Spleen (tissue), 11 donors: ENCODE data around the gene C1QTNF5. TPM values are rescaled to one million over a fixed set of nuclear protein-coding genes. Genes with fewer than 3 reads are reported as not detected.

Experiments used
- DNase-seq: peaks from one replicate; pipeline ENCODE4 v3.0.0-alpha.2; 2020
- H3K27ac ChIP-seq, 8 donors: fragments of 200-600 bp; sonication (generic) in 7 of 8; 1 replicate in 4 of 8; 2 replicates in 4 of 8; pipeline versions ENCODE4 v1.5.0 to v1.8.0; 2016 to 2021; ENCODE audit warnings: inconsistent platforms in 4 of 8, mild to moderate bottlenecking in 4 of 8, moderate library complexity in 1 of 8
- H3K27me3 ChIP-seq, 7 donors: fragments of 200-600 bp; sonication (generic) in 6 of 7; replicated peaks in 1 of 7; 1 replicate in 4 of 7; 2 replicates in 3 of 7; pipeline versions ENCODE4 v1.5.0 to v1.8.0; 2016 to 2021; ENCODE audit warnings: inconsistent platforms in 3 of 7, mild to moderate bottlenecking in 1 of 7
- H3K36me3 ChIP-seq, 6 donors: fragments of 200-600 bp; sonication (generic) in 5 of 6; 1 replicate in 4 of 6; 2 replicates in 2 of 6; pipeline versions ENCODE4 v1.5.0 to v1.8.0; 2016 to 2021; ENCODE audit warnings: inconsistent platforms in 2 of 6
- H3K4me1 ChIP-seq, 6 donors: fragments of 200-600 bp; sonication (generic) in 5 of 6; 1 replicate in 3 of 6; 2 replicates in 3 of 6; pipeline versions ENCODE4 v1.5.0 to v1.8.0; 2016 to 2021; ENCODE audit warnings: inconsistent platforms in 3 of 6
- H3K4me3 ChIP-seq, 8 donors: fragments of 200-600 bp; sonication (generic) in 7 of 8; 1 replicate in 4 of 8; 2 replicates in 4 of 8; pipeline versions ENCODE4 v1.5.0 to v1.8.0; 2016 to 2021; ENCODE audit warnings: inconsistent platforms in 4 of 8, mild to moderate bottlenecking in 4 of 8, moderate library complexity in 2 of 8
- H3K9me3 ChIP-seq, 8 donors: fragments of 200-600 bp; sonication (generic) in 7 of 8; 1 replicate in 4 of 8; 2 replicates in 4 of 8; pipeline versions ENCODE4 v1.5.0 to v1.8.0; 2016 to 2021; ENCODE audit warnings: inconsistent platforms in 4 of 8
- CTCF ChIP-seq, 11 experiments: fragments of 200-600 bp in 7 of 11; fragments of 450-650 bp in 4 of 11; sonication (generic) in 4 of 11; IDR thresholded peaks in 8 of 11; conservative IDR thresholded peaks in 3 of 11; 1 replicate in 7 of 11; 2 replicates in 4 of 11; pipeline versions ENCODE4 v1.4.0 to v1.8.0; 2016 to 2021; ENCODE audit warnings: antibody characterized with exemption in 11 of 11, inconsistent platforms in 4 of 11, mild to moderate bottlenecking in 1 of 11
- POLR2A ChIP-seq, 3 donors: fragments of 450-650 bp; IDR thresholded peaks; one replicate each; pipeline ENCODE4 v1.5.1; 2017; ENCODE audit warnings: antibody characterized with exemption in 3 of 3, mild to moderate bottlenecking in 1 of 3
- POLR2AphosphoS5 ChIP-seq, 3 donors: sonication (generic); formaldehyde crosslinking; IDR thresholded peaks; one replicate each; pipeline ENCODE4 v1.5.1; 2017; ENCODE audit warnings: antibody characterized with exemption in 3 of 3
- WGBS, 5 donors: extraction: QIAGEN DNeasy Blood & Tissue Kit in 3 of 5; methylation state at CpG; one replicate each; pipeline versions ENCODE4 v1.1.5 to v1.1.7; 2013 to 2018; 5-methylcytosine and 5-hydroxymethylcytosine counted together
- intact Hi-C: fragments of 100-400 bp; cut with DNase I; formaldehyde crosslinking; loops from one replicate; pipeline ENCODE4 v1.15.0; 2023; ENCODE audit warnings: low total_unique reads
- polyA plus RNA-seq, 3 donors: library from polyadenylated mRNA; stranded (reverse); fragments of 200-250 nt; gene quantifications; one replicate each; pipeline ENCODE4 v1.2.1, GENCODE V29; 2013
- total RNA-seq, 7 donors: library from RNA; depleted of rRNA in 3 of 7; stranded (reverse); fragments of >200 nt in 3 of 7; fragmentation: NEBNext Ultra II Directional in 4 of 7; extraction: Animal tissue kit (Norgen Biotek cat#: 25700) in 4 of 7; gene quantifications; one replicate each; pipeline versions ENCODE4 v1.1.0 to v1.2.1, GENCODE V29; 2016 to 2021
- donor health status: healthy with polysubstance abuse.
- donor health status: DM: no; HTN: no; CAD: no; lungs with moderate emphysema.
- donor health status: DM: no; HTN: no; CAD: no.
- donor health status: Bipolar disorder and iron deficiency.
- donor health status: healthy.
- donor health status: DM: no; HTN: no; CAD: no.
- donor health status: DM: yes; HTN: yes; CAD: no.

The C1QTNF5 gene
- total and polyA plus RNA-seq, 10 donors: 10.3 to 55.0 (median 29.9) TPM

- Histone ChIP-seq H3K27ac (no peak overlapping the region), H3K27me3 (peaks cover 0 to 40% (median 3%) of the 10 kb centered on the region in 7 donors), H3K36me3 (no peaks in the 10 kb centered on the region), H3K9me3 (no peaks in the 10 kb centered on the region), H3K4me1 (peaks cover 12 to 58% (median 49%) of the 10 kb centered on the region in 6 donors), H3K4me3 (no peak overlapping the region)
- WGBS, 5 donors: 82 to 90% (median 86%) methylated on average over 18 to 20 of the region's 20 CpGs
- intact Hi-C loops: no loop called here
- TF ChIP-seq CTCF (IDR thresholded peaks at IDR 0.05 in 8 of 11, conservative IDR thresholded peaks at IDR 0.05 in 3 of 11): no peak
- no peak for TF ChIP-seq POLR2A (IDR thresholded peaks at IDR 0.05)
- TF ChIP-seq POLR2AphosphoS5 (IDR thresholded peaks at IDR 0.05): no peak
- no peak for DNase-seq
Measured at GRCh38 chr11:119322921-119323531, 17.7 kb downstream of the C1QTNF5 start.

GRCh38 chr11:119322360-119322739, 18.3 kb downstream of the C1QTNF5 start:
- WGBS, 5 donors: 56 to 74% (median 61%) methylated on average over 6 of the region's 6 CpGs
- TF ChIP-seq POLR2AphosphoS5 (IDR thresholded peaks at IDR 0.05) (no peak), CTCF (IDR thresholded peaks at IDR 0.05 in 8 of 11, conservative IDR thresholded peaks at IDR 0.05 in 3 of 11) (peak in 1 of 11 experiments; percentile 12)
- H3K4me3 ChIP-seq: peak overlapping the region in 1 of 8 donors; percentile 77
- peaks cover 12 to 65% (median 56%) of the 10 kb centered on the region in 6 donors for H3K4me1 ChIP-seq
- H3K9me3 ChIP-seq: no peaks in the 10 kb centered on the region
- H3K27ac ChIP-seq: peak overlapping the region in 1 of 8 donors; percentile 83
- H3K36me3 ChIP-seq: no peaks in the 10 kb centered on the region
- peaks cover 0 to 47% (median 7%) of the 10 kb centered on the region in 7 donors for H3K27me3 ChIP-seq
- DNase-seq: no peak
- intact Hi-C loops: no loop called here

- Histone ChIP-seq H3K4me3 (peak overlapping the region; percentile 35 to 77 (median 48)), H3K4me1 (peaks cover 19 to 78% (median 68%) of the 10 kb centered on the region in 6 donors), H3K27ac (peak overlapping the region; percentile 49 to 86 (median 80)), H3K27me3 (peaks cover 0 to 61% (median 19%) of the 10 kb centered on the region in 7 donors), H3K9me3 (no peaks in the 10 kb centered on the region), H3K36me3 (no peaks in the 10 kb centered on the region)
- TF ChIP-seq POLR2AphosphoS5 (IDR thresholded peaks at IDR 0.05) (peak; percentile 50 to 76 (median 75)), POLR2A (IDR thresholded peaks at IDR 0.05) (no peak), CTCF (IDR thresholded peaks at IDR 0.05 in 8 of 11, conservative IDR thresholded peaks at IDR 0.05 in 3 of 11) (no peak)
- 1 to 3% (median 2%) methylated on average over 22 to 60 of the region's 60 CpGs for WGBS, 5 donors
- peak; percentile 90 for DNase-seq
- intact Hi-C loops: no loop called here
Measured at GRCh38 chr11:119320776-119321524, 19.7 kb downstream of the C1QTNF5 start.

GRCh38 chr11:119320240-119320775, 20.4 kb downstream of the C1QTNF5 start:
- Histone ChIP-seq H3K36me3 (no peaks in the 10 kb centered on the region), H3K4me1 (peaks cover 21 to 85% (median 75%) of the 10 kb centered on the region in 6 donors), H3K4me3 (peak overlapping the region in 7 of 8 donors; percentile 36 to 77 (median 49)), H3K9me3 (no peaks in the 10 kb centered on the region), H3K27ac (peak overlapping the region; percentile 49 to 86 (median 80)), H3K27me3 (peaks cover 0 to 67% (median 24%) of the 10 kb centered on the region in 7 donors)
- intact Hi-C loops: no loop called here
- 41 to 47% (median 42%) methylated on average over 16 to 17 of the region's 17 CpGs for WGBS, 5 donors
- DNase-seq: no peak
- no peak for TF ChIP-seq POLR2A (IDR thresholded peaks at IDR 0.05)
- TF ChIP-seq CTCF (IDR thresholded peaks at IDR 0.05 in 8 of 11, conservative IDR thresholded peaks at IDR 0.05 in 3 of 11): no peak
- no peak for TF ChIP-seq POLR2AphosphoS5 (IDR thresholded peaks at IDR 0.05)
